Thoracic aorta (tissue), 2 donors: ENCODE measurements around the gene UBE2L6. TPM values are rescaled to one million over a fixed set of nuclear protein-coding genes. Genes with fewer than 3 reads are reported as not detected.

Source experiments
- ATAC-seq: fragments of 150-250 bp; one replicate; pipeline ENCODE4 v1.8.0; 2017; ENCODE audit warnings: low read depth; ENCODE audit not compliant: insufficient number of reproducible peaks, low FRiP score
- DNase-seq: peaks from one replicate; pipeline ENCODE4 v3.0.0-alpha.2; 2020; ENCODE audit warnings: low spot score
- H3K27ac ChIP-seq, 2 donors: fragments of 200-600 bp; sonication (generic); 1 replicate in 1 of 2; 2 replicates in 1 of 2; pipeline ENCODE4 v1.5.1; 2016; ENCODE audit warnings: mild to moderate bottlenecking in 2 of 2, moderate library complexity in 2 of 2
- H3K27me3 ChIP-seq: fragments of 200-600 bp; sonication (generic); replicated peaks from 2 replicates; pipeline ENCODE4 v1.6.0; 2016; ENCODE audit warnings: mild to moderate bottlenecking; ENCODE audit not compliant: insufficient read depth
- H3K36me3 ChIP-seq: fragments of 200-600 bp; sonication (generic); one replicate; pipeline ENCODE4 v1.5.1; 2016
- H3K4me1 ChIP-seq, 2 donors: fragments of 200-600 bp; sonication (generic); 1 replicate in 1 of 2; 2 replicates in 1 of 2; pipeline versions ENCODE4 v1.5.1 to v1.6.0; 2016; ENCODE audit warnings: low read depth in 2 of 2, mild to moderate bottlenecking in 1 of 2; ENCODE audit not compliant: control insufficient read depth in 1 of 2
- H3K4me3 ChIP-seq: fragments of 200-600 bp; sonication (generic); 2 replicates; pipeline ENCODE4 v1.5.1; 2016; ENCODE audit warnings: mild to moderate bottlenecking
- H3K9me3 ChIP-seq: fragments of 200-600 bp; sonication (generic); 2 replicates; pipeline ENCODE4 v1.5.1; 2016
- total RNA-seq, 2 donors: library from RNA; depleted of rRNA; stranded (reverse); fragments of >200 nt; gene quantifications; one replicate each; pipeline versions ENCODE4 v1.1.0 to v1.2.3, GENCODE V29; 2016
- TF ChIP-seq, protein P1 (sequence below): fragments of 200-600 bp; sonication (generic); IDR thresholded peaks from one replicate; pipeline ENCODE4 v1.5.1; 2019; ENCODE audit warnings: antibody characterized with exemption

UBE2L6 gene
- total RNA-seq, 2 donors from 2014 or later: 22.6 to 45.8 TPM

GRCh38 chr11:57521116-57521515 is 46.4 kb downstream of the UBE2L6 start:
- no peaks in the 10 kb centered on the region for H3K27me3 ChIP-seq
- H3K4me3 ChIP-seq: no peak overlapping the region
- H3K27ac ChIP-seq: no peak overlapping the region
- TF ChIP-seq, protein P1, sequence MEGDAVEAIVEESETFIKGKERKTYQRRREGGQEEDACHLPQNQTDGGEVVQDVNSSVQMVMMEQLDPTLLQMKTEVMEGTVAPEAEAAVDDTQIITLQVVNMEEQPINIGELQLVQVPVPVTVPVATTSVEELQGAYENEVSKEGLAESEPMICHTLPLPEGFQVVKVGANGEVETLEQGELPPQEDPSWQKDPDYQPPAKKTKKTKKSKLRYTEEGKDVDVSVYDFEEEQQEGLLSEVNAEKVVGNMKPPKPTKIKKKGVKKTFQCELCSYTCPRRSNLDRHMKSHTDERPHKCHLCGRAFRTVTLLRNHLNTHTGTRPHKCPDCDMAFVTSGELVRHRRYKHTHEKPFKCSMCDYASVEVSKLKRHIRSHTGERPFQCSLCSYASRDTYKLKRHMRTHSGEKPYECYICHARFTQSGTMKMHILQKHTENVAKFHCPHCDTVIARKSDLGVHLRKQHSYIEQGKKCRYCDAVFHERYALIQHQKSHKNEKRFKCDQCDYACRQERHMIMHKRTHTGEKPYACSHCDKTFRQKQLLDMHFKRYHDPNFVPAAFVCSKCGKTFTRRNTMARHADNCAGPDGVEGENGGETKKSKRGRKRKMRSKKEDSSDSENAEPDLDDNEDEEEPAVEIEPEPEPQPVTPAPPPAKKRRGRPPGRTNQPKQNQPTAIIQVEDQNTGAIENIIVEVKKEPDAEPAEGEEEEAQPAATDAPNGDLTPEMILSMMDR: no peak
- no peaks in the 10 kb centered on the region for H3K9me3 ChIP-seq
- H3K36me3 ChIP-seq: no peaks in the 10 kb centered on the region
- DNase-seq: no peak
- no peak for ATAC-seq
- peaks cover 0 to 2% of the 10 kb centered on the region in 2 donors for H3K4me1 ChIP-seq

- Histone ChIP-seq H3K27me3 (no peaks in the 10 kb centered on the region), H3K9me3 (no peaks in the 10 kb centered on the region), H3K36me3 (no peaks in the 10 kb centered on the region), H3K27ac (peak overlapping the region in 1 of 2 donors; percentile 50), H3K4me3 (peak overlapping the region; percentile 99), H3K4me1 (peaks cover 10% of the 10 kb centered on the region in 2 donors)
- DNase-seq (no peak), ATAC-seq (no peak)
- TF ChIP-seq, protein P1: no peak
Measured at GRCh38 chr11:57516061-57516443, 51.4 kb downstream of the UBE2L6 start.

- Histone ChIP-seq H3K36me3 (no peaks in the 10 kb centered on the region), H3K9me3 (no peaks in the 10 kb centered on the region), H3K27ac (peak within 1 kb of the TSS; percentile 7 to 50), H3K4me3 (peak within 1 kb of the TSS; percentile 99), H3K27me3 (no peaks in the 10 kb centered on the region), H3K4me1 (peaks cover 10% of the 10 kb centered on the region in 2 donors)
- TF ChIP-seq, protein P1: no peak
- DNase-seq: no peak
- ATAC-seq: peak; percentile 17
Measured at GRCh38 chr11:57515332-57516060, 52.0 kb downstream of the UBE2L6 start, which contains the start of gene SLC43A1. Gene SLC43A1, minus strand, starts transcription at chr11:57515702. Its CDS starts 1,591 bp downstream, at chr11:57514111.

DNA sequence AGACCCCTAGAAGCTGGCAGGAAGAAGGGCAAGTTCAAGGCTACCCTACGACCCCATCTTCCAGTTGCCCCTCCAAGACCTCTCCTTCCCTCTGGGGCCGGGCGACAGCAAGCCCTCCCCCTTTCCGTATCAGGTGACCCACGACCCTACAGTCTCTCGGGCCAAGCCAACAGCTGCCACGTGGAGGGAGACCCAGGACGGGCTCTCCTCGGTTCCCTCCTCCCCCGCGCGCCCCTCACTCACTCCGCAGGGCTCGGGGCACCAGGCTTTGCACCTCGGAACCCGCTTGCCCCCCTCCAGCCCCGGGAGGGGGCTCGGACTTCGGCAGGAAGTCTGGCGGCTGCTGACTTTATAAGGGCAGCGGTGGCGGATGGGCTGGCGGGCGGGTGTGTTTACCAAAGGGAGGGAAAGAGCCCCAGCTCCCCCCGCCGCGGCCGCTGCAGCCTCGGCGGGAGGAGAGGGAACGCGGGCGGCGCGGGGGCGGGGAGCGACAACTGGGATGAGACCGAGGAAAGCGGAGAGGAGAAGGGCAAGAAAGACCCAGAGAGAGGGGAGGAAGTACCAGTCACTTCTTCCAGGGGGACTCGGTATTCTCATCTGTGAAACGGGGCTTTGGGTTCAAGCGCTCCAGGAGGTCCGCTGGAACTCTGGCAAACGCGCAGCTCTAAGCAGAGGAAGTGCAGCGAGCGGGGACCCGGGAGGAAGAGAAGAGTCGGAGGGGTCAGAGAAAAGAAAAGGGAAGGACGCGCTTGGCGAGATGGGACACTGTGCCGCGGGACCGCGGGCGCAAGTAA is 52.7 kb downstream of the UBE2L6 start:
- Histone ChIP-seq H3K9me3 (no peaks in the 10 kb centered on the region), H3K27ac (peak overlapping the region; percentile 7 to 50), H3K4me3 (peak overlapping the region; percentile 99), H3K36me3 (no peaks in the 10 kb centered on the region), H3K4me1 (peaks cover 10% of the 10 kb centered on the region in 2 donors), H3K27me3 (no peaks in the 10 kb centered on the region)
- ATAC-seq (peak; percentile 45), DNase-seq (no peak)
- TF ChIP-seq, protein P1: no peak

DNA sequence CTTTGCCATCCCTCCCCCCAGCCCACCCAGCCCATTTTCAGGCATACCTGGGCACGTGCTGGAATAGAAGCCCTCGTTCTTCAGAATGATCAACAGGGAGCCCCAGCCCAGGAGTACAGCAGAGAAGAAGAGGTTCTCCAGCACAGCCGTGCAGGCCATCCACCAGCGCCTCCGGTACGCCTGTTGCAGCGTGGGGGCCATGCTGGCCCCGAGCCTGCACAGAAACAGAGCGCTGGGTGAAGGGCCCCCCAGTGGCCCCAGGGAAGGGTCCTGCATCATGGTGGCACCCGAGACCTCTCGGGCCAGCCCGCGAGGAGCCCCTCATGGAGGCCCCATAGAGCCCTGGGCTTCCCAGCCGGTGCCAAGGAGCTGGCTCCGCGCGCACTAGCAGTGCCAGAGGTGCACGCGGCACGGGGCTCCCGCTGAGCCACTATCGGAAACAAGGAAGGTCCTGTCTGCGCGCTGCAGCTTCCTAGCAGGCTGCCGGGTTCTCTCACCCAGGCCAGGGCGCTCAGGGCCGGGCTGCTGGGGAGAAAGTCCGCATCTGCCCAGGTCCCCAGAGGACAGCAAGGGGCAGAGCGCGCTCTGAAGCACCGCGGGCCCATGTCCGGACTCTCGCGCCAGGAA is 53.4 kb downstream of the UBE2L6 start:
- no peak for ATAC-seq
- Histone ChIP-seq H3K4me3 (peak overlapping the region; percentile 99), H3K9me3 (no peaks in the 10 kb centered on the region), H3K27ac (peak overlapping the region in 1 of 2 donors; percentile 50), H3K4me1 (peaks cover 10% of the 10 kb centered on the region in 2 donors), H3K36me3 (no peaks in the 10 kb centered on the region), H3K27me3 (no peaks in the 10 kb centered on the region)
- TF ChIP-seq, protein P1: no peak
- DNase-seq: no peak
